Activated naive CD4-positive, alpha-beta T cell treated with Interleukin-2 at 50 U/mL for 16 hours (primary cell): ENCODE measurements around the gene TMEM30B.
A peak's percentile ranks its signal among the peaks of the same experiment; 100 is the strongest.

Experiments used
- DNase-seq: peaks from one replicate; pipeline ENCODE4 v3.0.0-alpha.2; 2020

TMEM30B gene

GRCh38 chr14:61298824-61299223 lies 17.7 kb upstream of the TMEM30B start:
- no peak for DNase-seq

- DNase-seq: no peak
Measured at GRCh38 chr14:61297581-61297980, 16.4 kb upstream of the TMEM30B start.

- no peak for DNase-seq
Measured at GRCh38 chr14:61296719-61297502, 15.8 kb upstream of the TMEM30B start.

GRCh38 chr14:61296151-61296550 lies 15.0 kb upstream of the TMEM30B start:
- DNase-seq: no peak

- no peak for DNase-seq
Measured at GRCh38 chr14:61290701-61291100, 9.6 kb upstream of the TMEM30B start.

GRCh38 chr14:61288720-61289119 lies 7.6 kb upstream of the TMEM30B start:
- no peak for DNase-seq

- no peak for DNase-seq
Measured at GRCh38 chr14:61288228-61288627, 7.1 kb upstream of the TMEM30B start.

- DNase-seq: no peak
Measured at GRCh38 chr14:61287196-61287595, 6.1 kb upstream of the TMEM30B start.

- no peak for DNase-seq
Measured at GRCh38 chr14:61285364-61285763, 4.2 kb upstream of the TMEM30B start.

- DNase-seq: no peak
Measured at GRCh38 chr14:61284001-61284400, 2.9 kb upstream of the TMEM30B start.

GRCh38 chr14:61282746-61283145 lies 1.6 kb upstream of the TMEM30B start:
- DNase-seq: no peak

- no peak for DNase-seq
Measured at GRCh38 chr14:61281948-61282275, 774 bp upstream of the TMEM30B start.

- peak; percentile 81 for DNase-seq
Measured at GRCh38 chr14:61280526-61281185, 482 bp downstream of the TMEM30B start.

GRCh38 chr14:61280092-61280525 lies 1.0 kb downstream of the TMEM30B start:
- DNase-seq: peak; percentile 47

- no peak for DNase-seq
Measured at GRCh38 chr14:61279082-61279481, 2.1 kb downstream of the TMEM30B start.

- no peak for DNase-seq
Measured at GRCh38 chr14:61277784-61278183, 3.4 kb downstream of the TMEM30B start.

GRCh38 chr14:61277232-61277631 lies 3.9 kb downstream of the TMEM30B start:
- no peak for DNase-seq

- no peak for DNase-seq
Measured at GRCh38 chr14:61271552-61271951, 9.6 kb downstream of the TMEM30B start.

GRCh38 chr14:61270714-61271113 lies 10.4 kb downstream of the TMEM30B start:
- DNase-seq: no peak

- peak; percentile 78 for DNase-seq
Measured at GRCh38 chr14:61269321-61270083, 11.6 kb downstream of the TMEM30B start.

- DNase-seq: no peak
Measured at GRCh38 chr14:61268812-61269211, 12.3 kb downstream of the TMEM30B start.

GRCh38 chr14:61266891-61267740 lies 14.0 kb downstream of the TMEM30B start:
- DNase-seq: no peak

- DNase-seq: no peak
Measured at GRCh38 chr14:61266436-61266835, 14.7 kb downstream of the TMEM30B start.
